ENCODE data around the gene GTPBP8.

Gene GTPBP8

GRCh38 chr3:112972158-112972557, 18.6 kb upstream of the GTPBP8 start:
- Histone ChIP-seq H2AFZ (ENCODE audit: low read depth, low read length, severe bottlenecking) (no peak overlapping the region), H3K27me3 (ENCODE audit: low read length) (no peaks in the 10 kb centered on the region), H3F3A (ENCODE audit: insufficient read depth) (peaks cover 5% of the 10 kb centered on the region; the same call in 1 of the 2 replicates), H4K20me1 (ENCODE audit: low read depth, low read length) (no peaks in the 10 kb centered on the region), H3K9me3 (ENCODE audit: insufficient read depth, low read length) (no peaks in the 10 kb centered on the region), H3K27ac (ENCODE audit: low read depth, low read length) (peak overlapping the region; percentile 71; the same call in 1 of the 2 replicates), H3K79me2 (ENCODE audit: insufficient read depth, low read length) (no peaks in the 10 kb centered on the region; the same call in 1 of the 2 replicates), H3K4me2 (ENCODE audit: low read depth, low read length, poor library complexity, severe bottlenecking) (peak overlapping the region; percentile 58), H3K36me3 (ENCODE audit: low read length) (no peaks in the 10 kb centered on the region), H3K4me3 (ENCODE audit: insufficient read depth, low read length, poor library complexity, severe bottlenecking) (peak overlapping the region; percentile 38), H3K9ac (ENCODE audit: low read length) (peak overlapping the region; percentile 37), H3K9me2 (replicated peaks; ENCODE audit: insufficient read depth, low read length) (no peaks in the 10 kb centered on the region)
- TF ChIP-seq CTCF (IDR thresholded peaks at IDR 0.05; ENCODE audit: insufficient read depth, low read length, poor library complexity, severe bottlenecking) (peak; percentile 39), EZH2phosphoT487 (conservative IDR thresholded peaks at IDR 0.05; ENCODE audit: low read length) (no peak)

GRCh38 chr3:112973325-112974177, 17.2 kb upstream of the GTPBP8 start:
- H3K9me3 ChIP-seq (ENCODE audit: insufficient read depth, low read length) = no peaks in the 10 kb centered on the region
- peaks cover 5% of the 10 kb centered on the region; the same call in 1 of the 2 replicates for H3F3A ChIP-seq (ENCODE audit: insufficient read depth)
- H3K4me2 ChIP-seq (ENCODE audit: low read depth, low read length, poor library complexity, severe bottlenecking) = peak overlapping the region; percentile 58
- TF ChIP-seq CTCF (IDR thresholded peaks at IDR 0.05; ENCODE audit: insufficient read depth, low read length, poor library complexity, severe bottlenecking) = no peak
- TF ChIP-seq EZH2phosphoT487 (conservative IDR thresholded peaks at IDR 0.05; ENCODE audit: low read length) = no peak
- H3K4me3 ChIP-seq (ENCODE audit: insufficient read depth, low read length, poor library complexity, severe bottlenecking) = peak overlapping the region; percentile 38
- H3K36me3 ChIP-seq (ENCODE audit: low read length) = no peaks in the 10 kb centered on the region
- H2AFZ ChIP-seq (ENCODE audit: low read depth, low read length, severe bottlenecking) = peak overlapping the region; percentile 66
- H3K27me3 ChIP-seq (ENCODE audit: low read length) = no peaks in the 10 kb centered on the region
- no peaks in the 10 kb centered on the region; the same call in 1 of the 2 replicates for H3K79me2 ChIP-seq (ENCODE audit: insufficient read depth, low read length)
- no peaks in the 10 kb centered on the region for H4K20me1 ChIP-seq (ENCODE audit: low read depth, low read length)
- no peaks in the 10 kb centered on the region for H3K9me2 ChIP-seq (replicated peaks; ENCODE audit: insufficient read depth, low read length)
- H3K27ac ChIP-seq (ENCODE audit: low read depth, low read length) = peak overlapping the region; percentile 71
- peak overlapping the region; percentile 37 for H3K9ac ChIP-seq (ENCODE audit: low read length)

GRCh38 chr3:112974178-112974517, 16.6 kb upstream of the GTPBP8 start:
- Histone ChIP-seq H3K4me2 (ENCODE audit: low read depth, low read length, poor library complexity, severe bottlenecking) (peak overlapping the region; percentile 58), H3K9me3 (ENCODE audit: insufficient read depth, low read length) (no peaks in the 10 kb centered on the region), H3K36me3 (ENCODE audit: low read length) (no peaks in the 10 kb centered on the region), H3F3A (ENCODE audit: insufficient read depth) (peaks cover 5% of the 10 kb centered on the region; the same call in 1 of the 2 replicates), H4K20me1 (ENCODE audit: low read depth, low read length) (no peaks in the 10 kb centered on the region), H3K27me3 (ENCODE audit: low read length) (no peaks in the 10 kb centered on the region), H3K4me3 (ENCODE audit: insufficient read depth, low read length, poor library complexity, severe bottlenecking) (peak overlapping the region; percentile 28), H3K9me2 (replicated peaks; ENCODE audit: insufficient read depth, low read length) (no peaks in the 10 kb centered on the region), H3K79me2 (ENCODE audit: insufficient read depth, low read length) (no peaks in the 10 kb centered on the region; the same call in 1 of the 2 replicates), H3K9ac (ENCODE audit: low read length) (peak overlapping the region; percentile 37), H2AFZ (ENCODE audit: low read depth, low read length, severe bottlenecking) (peak overlapping the region; percentile 66), H3K27ac (ENCODE audit: low read depth, low read length) (peak overlapping the region; percentile 71)
- no peak for TF ChIP-seq EZH2phosphoT487 (conservative IDR thresholded peaks at IDR 0.05; ENCODE audit: low read length)
- TF ChIP-seq CTCF (IDR thresholded peaks at IDR 0.05; ENCODE audit: insufficient read depth, low read length, poor library complexity, severe bottlenecking) = no peak

All from SU-DHL-6 (cell line).